Right atrium auricular region (tissue), 2 donors: ENCODE data around the gene SLC9A9. TPM values are rescaled to one million over a fixed set of nuclear protein-coding genes. Genes with fewer than 3 reads are reported as not detected.

ENCODE experiments used
- DNase-seq: peaks from one replicate; pipeline ENCODE4 v3.0.0-alpha.2; 2019; ENCODE audit warnings: low spot score
- H3K27ac ChIP-seq, 2 donors: fragments of 200-600 bp; sonication (generic); 1 replicate in 1 of 2; 2 replicates in 1 of 2; pipeline ENCODE4 v1.5.1; 2016 to 2019
- H3K27me3 ChIP-seq, 2 donors: fragments of 200-600 bp; sonication (generic); one replicate each; pipeline versions ENCODE4 v1.5.1 to v1.6.0; 2017 to 2019
- H3K36me3 ChIP-seq: fragments of 200-600 bp; sonication (generic); one replicate; pipeline ENCODE4 v1.5.1; 2016
- H3K4me1 ChIP-seq, 2 donors: fragments of 200-600 bp; sonication (generic); one replicate each; pipeline versions ENCODE4 v1.5.1 to v1.6.0; 2017 to 2019
- H3K4me3 ChIP-seq, 2 donors: fragments of 200-600 bp; sonication (generic); 1 replicate in 1 of 2; 2 replicates in 1 of 2; pipeline ENCODE4 v1.5.1; 2017 to 2019; ENCODE audit warnings: mild to moderate bottlenecking in 1 of 2, moderate library complexity in 1 of 2
- H3K9me3 ChIP-seq, 2 donors: fragments of 200-600 bp; sonication (generic); one replicate each; pipeline ENCODE4 v1.5.1; 2019
- CTCF ChIP-seq, 2 donors: fragments of 200-600 bp; sonication (generic); IDR thresholded peaks; one replicate each; pipeline ENCODE4 v1.5.1; 2019; ENCODE audit warnings: antibody characterized with exemption in 2 of 2
- total RNA-seq, 2 donors: library from RNA; depleted of rRNA; stranded (reverse); fragments of >200 nt; gene quantifications; one replicate each; pipeline ENCODE4 v1.1.0, GENCODE V29; 2016

SLC9A9 gene
- total RNA-seq, 2 donors from 2014 or later: 3.1 to 4.2 TPM

- TF ChIP-seq CTCF (IDR thresholded peaks at IDR 0.05): no peak
- no peaks in the 10 kb centered on the region for H3K27me3 ChIP-seq
- peaks cover 0 to 10% of the 10 kb centered on the region in 2 donors for H3K9me3 ChIP-seq
- no peaks in the 10 kb centered on the region for H3K36me3 ChIP-seq
- H3K4me1 ChIP-seq: peaks cover 0 to 14% of the 10 kb centered on the region in 2 donors
- no peak overlapping the region for H3K4me3 ChIP-seq
- DNase-seq: no peak
- H3K27ac ChIP-seq: no peak overlapping the region
Measured at GRCh38 chr3:143333367-143333766, 514.9 kb downstream of the SLC9A9 start.

GRCh38 chr3:143332026-143332425, 516.2 kb downstream of the SLC9A9 start:
- Histone ChIP-seq H3K27me3 (no peaks in the 10 kb centered on the region), H3K27ac (no peak overlapping the region), H3K4me1 (peaks cover 0 to 17% of the 10 kb centered on the region in 2 donors), H3K9me3 (peaks cover 0 to 10% of the 10 kb centered on the region in 2 donors), H3K36me3 (no peaks in the 10 kb centered on the region), H3K4me3 (no peak overlapping the region)
- no peak for DNase-seq
- TF ChIP-seq CTCF (IDR thresholded peaks at IDR 0.05): no peak

GRCh38 chr3:143331350-143331749, 516.9 kb downstream of the SLC9A9 start:
- no peak for DNase-seq
- Histone ChIP-seq H3K4me3 (no peak overlapping the region), H3K27me3 (no peaks in the 10 kb centered on the region), H3K27ac (no peak overlapping the region), H3K36me3 (no peaks in the 10 kb centered on the region), H3K4me1 (peaks cover 0 to 17% of the 10 kb centered on the region in 2 donors), H3K9me3 (peaks cover 0 to 10% of the 10 kb centered on the region in 2 donors)
- TF ChIP-seq CTCF (IDR thresholded peaks at IDR 0.05): no peak

GRCh38 chr3:143330296-143330868, 517.9 kb downstream of the SLC9A9 start:
- H3K4me1 ChIP-seq: peaks cover 0 to 17% of the 10 kb centered on the region in 2 donors
- no peak overlapping the region for H3K4me3 ChIP-seq
- TF ChIP-seq CTCF (IDR thresholded peaks at IDR 0.05): no peak
- no peak overlapping the region for H3K27ac ChIP-seq
- H3K36me3 ChIP-seq: no peaks in the 10 kb centered on the region
- peaks cover 0 to 4% of the 10 kb centered on the region in 2 donors for H3K9me3 ChIP-seq
- no peaks in the 10 kb centered on the region for H3K27me3 ChIP-seq
- no peak for DNase-seq

- no peak overlapping the region for H3K27ac ChIP-seq
- H3K27me3 ChIP-seq: no peaks in the 10 kb centered on the region
- no peak for TF ChIP-seq CTCF (IDR thresholded peaks at IDR 0.05)
- no peak for DNase-seq
- H3K36me3 ChIP-seq: no peaks in the 10 kb centered on the region
- H3K4me3 ChIP-seq: no peak overlapping the region
- peaks cover 0 to 17% of the 10 kb centered on the region in 2 donors for H3K4me1 ChIP-seq
- no peaks in the 10 kb centered on the region for H3K9me3 ChIP-seq
Measured at GRCh38 chr3:143329567-143330211, 518.6 kb downstream of the SLC9A9 start.
